Progenitor cell of endocrine pancreas (in vitro differentiated cells): ENCODE measurements around the gene ARHGEF12. TPM values are rescaled to one million over a fixed set of nuclear protein-coding genes. Genes with fewer than 3 reads are reported as not detected.

Experiments used
- DNase-seq: peaks from one replicate; pipeline ENCODE4 v3.0.0; 2021; ENCODE audit warnings: low spot score; ENCODE audit not compliant: unreplicated experiment
- H3K27ac Mint-ChIP-seq: 2 replicates; pipeline ENCODE4 v1.8.0; 2021; ENCODE audit warnings: mild to moderate bottlenecking, moderate library complexity, mixed read lengths
- H3K27me3 Mint-ChIP-seq: 2 replicates; pipeline ENCODE4 v1.8.0; 2021; ENCODE audit warnings: mixed read lengths
- H3K36me3 Mint-ChIP-seq: 2 replicates; pipeline ENCODE4 v1.8.0; 2022; ENCODE audit warnings: mixed read lengths; ENCODE audit not compliant: insufficient read depth
- H3K4me1 Mint-ChIP-seq: 2 replicates; pipeline ENCODE4 v1.8.0; 2021; ENCODE audit warnings: low read depth, mixed read lengths
- H3K4me3 Mint-ChIP-seq: 2 replicates; pipeline ENCODE4 v1.8.0; 2021; ENCODE audit warnings: low read depth, mild to moderate bottlenecking, moderate library complexity, mixed read lengths
- H3K9me3 Mint-ChIP-seq: 2 replicates; pipeline ENCODE4 v1.8.0; 2021; ENCODE audit warnings: low read depth, mixed read lengths
- total RNA-seq: library from RNA; stranded (reverse); gene quantifications from 2 replicates; pipeline ENCODE4 v1.2.1, GENCODE V29; 2021
- TF ChIP-seq, protein P1 (sequence below): fragments of 200-600 bp; sonication (generic); IDR thresholded peaks from one replicate; pipeline ENCODE4 v1.5.0; 2021; ENCODE audit warnings: antibody characterized with exemption, mild to moderate bottlenecking; ENCODE audit not compliant: unreplicated experiment

Gene ARHGEF12
- total RNA-seq, 1 donor from 2014 or later = 64.9 TPM

- no peak for DNase-seq
- H3K4me3 Mint-ChIP-seq = no peak overlapping the region
- TF ChIP-seq, protein P1, sequence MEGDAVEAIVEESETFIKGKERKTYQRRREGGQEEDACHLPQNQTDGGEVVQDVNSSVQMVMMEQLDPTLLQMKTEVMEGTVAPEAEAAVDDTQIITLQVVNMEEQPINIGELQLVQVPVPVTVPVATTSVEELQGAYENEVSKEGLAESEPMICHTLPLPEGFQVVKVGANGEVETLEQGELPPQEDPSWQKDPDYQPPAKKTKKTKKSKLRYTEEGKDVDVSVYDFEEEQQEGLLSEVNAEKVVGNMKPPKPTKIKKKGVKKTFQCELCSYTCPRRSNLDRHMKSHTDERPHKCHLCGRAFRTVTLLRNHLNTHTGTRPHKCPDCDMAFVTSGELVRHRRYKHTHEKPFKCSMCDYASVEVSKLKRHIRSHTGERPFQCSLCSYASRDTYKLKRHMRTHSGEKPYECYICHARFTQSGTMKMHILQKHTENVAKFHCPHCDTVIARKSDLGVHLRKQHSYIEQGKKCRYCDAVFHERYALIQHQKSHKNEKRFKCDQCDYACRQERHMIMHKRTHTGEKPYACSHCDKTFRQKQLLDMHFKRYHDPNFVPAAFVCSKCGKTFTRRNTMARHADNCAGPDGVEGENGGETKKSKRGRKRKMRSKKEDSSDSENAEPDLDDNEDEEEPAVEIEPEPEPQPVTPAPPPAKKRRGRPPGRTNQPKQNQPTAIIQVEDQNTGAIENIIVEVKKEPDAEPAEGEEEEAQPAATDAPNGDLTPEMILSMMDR = no peak
- H3K9me3 Mint-ChIP-seq = no peaks in the 10 kb centered on the region
- no peaks in the 10 kb centered on the region for H3K36me3 Mint-ChIP-seq
- H3K4me1 Mint-ChIP-seq = no peaks in the 10 kb centered on the region
- no peak overlapping the region for H3K27ac Mint-ChIP-seq
- H3K27me3 Mint-ChIP-seq = peaks cover 49% of the 10 kb centered on the region
Measured at GRCh38 chr11:120293038-120293800, 43.0 kb upstream of the ARHGEF12 start.

DNA sequence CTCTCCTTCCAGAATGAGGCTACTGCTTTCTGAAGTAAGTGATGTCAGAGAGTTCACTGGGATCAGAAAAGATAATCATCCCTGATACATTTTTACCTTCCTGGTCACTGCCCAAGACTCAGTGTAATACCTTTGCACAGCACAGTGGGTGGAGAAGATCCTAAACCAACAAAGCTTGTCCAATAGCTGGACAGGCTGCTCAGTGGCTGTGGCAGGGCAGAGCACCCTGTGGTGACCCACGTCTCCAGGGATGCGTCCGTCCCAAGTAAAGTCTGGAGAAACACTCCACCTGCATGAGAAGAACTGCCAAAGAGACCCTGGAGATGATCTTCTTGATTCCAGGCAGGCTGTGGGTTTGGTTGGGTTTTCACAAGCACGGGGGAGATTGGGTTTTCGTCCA, 42.1 kb upstream of the ARHGEF12 start:
- H3K27me3 Mint-ChIP-seq = peaks cover 51% of the 10 kb centered on the region
- no peaks in the 10 kb centered on the region for H3K9me3 Mint-ChIP-seq
- H3K4me1 Mint-ChIP-seq = no peaks in the 10 kb centered on the region
- TF ChIP-seq, protein P1 = no peak
- H3K27ac Mint-ChIP-seq = no peak overlapping the region
- no peak overlapping the region for H3K4me3 Mint-ChIP-seq
- no peaks in the 10 kb centered on the region for H3K36me3 Mint-ChIP-seq
- DNase-seq = no peak

DNA sequence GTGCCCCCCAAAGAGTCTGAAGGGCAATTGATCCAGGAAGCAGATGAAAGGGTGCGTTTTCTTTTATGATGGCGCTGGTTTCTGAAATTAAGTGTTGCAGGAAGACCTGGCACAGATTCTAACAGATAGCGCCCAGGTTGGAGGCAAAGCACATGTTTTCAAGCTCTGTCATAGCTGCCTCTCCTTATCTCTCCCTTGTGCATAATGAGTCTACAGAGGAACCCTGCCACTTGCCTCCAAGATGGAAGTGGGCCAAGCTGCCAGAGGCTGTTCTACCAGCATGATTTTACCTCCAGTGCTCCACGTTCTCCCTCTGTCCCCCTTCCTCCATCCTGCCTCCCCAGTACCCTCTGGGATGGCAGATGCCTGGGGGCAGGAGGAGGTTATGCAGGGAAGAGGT, 41.1 kb upstream of the ARHGEF12 start:
- no peak for DNase-seq
- H3K27ac Mint-ChIP-seq = no peak overlapping the region
- H3K36me3 Mint-ChIP-seq = no peaks in the 10 kb centered on the region
- peaks cover 41% of the 10 kb centered on the region for H3K27me3 Mint-ChIP-seq
- TF ChIP-seq, protein P1 = no peak
- no peaks in the 10 kb centered on the region for H3K4me1 Mint-ChIP-seq
- no peaks in the 10 kb centered on the region for H3K9me3 Mint-ChIP-seq
- H3K4me3 Mint-ChIP-seq = no peak overlapping the region

DNA sequence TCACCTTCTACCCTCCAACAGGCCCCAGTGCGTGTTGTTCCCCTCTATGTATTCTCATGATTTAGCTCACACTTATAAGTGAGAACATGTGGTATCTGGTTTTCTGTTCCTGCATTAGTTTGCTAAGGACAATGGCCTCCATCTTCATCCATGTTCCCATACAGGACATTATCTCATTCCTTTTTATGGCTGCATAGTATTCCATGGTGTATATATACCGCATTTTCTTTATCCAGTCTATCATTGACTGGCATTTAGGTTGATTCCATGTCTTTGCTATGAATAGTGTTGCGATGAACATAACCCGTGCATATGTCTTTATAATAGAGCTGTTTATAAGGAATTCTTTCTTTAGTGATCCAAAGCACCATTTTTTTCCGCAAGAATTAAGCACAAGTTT, 39.7 kb upstream of the ARHGEF12 start:
- H3K36me3 Mint-ChIP-seq = no peaks in the 10 kb centered on the region
- no peak overlapping the region for H3K4me3 Mint-ChIP-seq
- peaks cover under 1% of the 10 kb centered on the region for H3K4me1 Mint-ChIP-seq
- H3K9me3 Mint-ChIP-seq = no peaks in the 10 kb centered on the region
- TF ChIP-seq, protein P1 = no peak
- DNase-seq = no peak
- peaks cover 38% of the 10 kb centered on the region for H3K27me3 Mint-ChIP-seq
- no peak overlapping the region for H3K27ac Mint-ChIP-seq

DNA sequence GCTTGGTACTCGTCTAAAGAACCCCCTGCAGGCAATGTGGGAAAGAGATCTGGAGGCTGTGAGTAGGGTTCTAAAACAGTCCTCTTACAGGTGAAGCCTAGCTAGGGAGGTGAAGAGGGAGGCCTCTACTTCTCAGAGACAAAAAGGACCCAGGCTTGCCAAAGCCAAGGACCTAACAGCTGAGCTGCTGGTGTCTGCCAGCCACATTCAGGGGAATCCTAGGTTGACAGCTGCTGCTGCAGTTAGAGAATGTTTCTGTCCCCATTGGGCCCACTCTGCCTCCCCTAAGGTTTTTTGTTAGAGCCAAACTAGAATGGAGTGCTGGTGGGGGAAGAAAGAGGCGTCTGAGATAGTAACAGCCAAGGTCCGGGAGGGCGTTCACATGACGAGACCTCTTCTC, 37.8 kb upstream of the ARHGEF12 start:
- TF ChIP-seq, protein P1 = no peak
- H3K9me3 Mint-ChIP-seq = no peaks in the 10 kb centered on the region
- DNase-seq = no peak
- peaks cover 31% of the 10 kb centered on the region for H3K27me3 Mint-ChIP-seq
- no peaks in the 10 kb centered on the region for H3K36me3 Mint-ChIP-seq
- peaks cover 7% of the 10 kb centered on the region for H3K4me1 Mint-ChIP-seq
- no peak overlapping the region for H3K4me3 Mint-ChIP-seq
- no peak overlapping the region for H3K27ac Mint-ChIP-seq
